Gastrocnemius medialis (tissue), 4 donors: ENCODE results near the gene WDR53. TPM values are rescaled to one million over a fixed set of nuclear protein-coding genes. Genes with fewer than 3 reads are reported as not detected.

ENCODE experiments used
- ATAC-seq, 2 donors: fragments of 150-250 bp; one replicate each; pipeline ENCODE4 v1.9.1; 2016
- DNase-seq, 2 donors: peaks; one replicate each; pipeline ENCODE4 v3.0.0-alpha.2; 2019
- H3K27ac ChIP-seq, 4 donors: fragments of 200-600 bp; sonication (generic); 1 replicate in 1 of 4; 2 replicates in 3 of 4; pipeline ENCODE4 v1.5.1; 2016 to 2018; ENCODE audit warnings: mild to moderate bottlenecking in 2 of 4, moderate library complexity in 1 of 4
- H3K27me3 ChIP-seq, 3 donors: fragments of 200-600 bp; sonication (generic) in 2 of 3; 1 replicate in 1 of 3; 2 replicates in 2 of 3; pipeline versions ENCODE4 v1.5.1 to v1.6.0; 2016 to 2019; ENCODE audit warnings: mild to moderate bottlenecking in 1 of 3, moderate library complexity in 1 of 3
- H3K36me3 ChIP-seq, 2 donors: fragments of 200-600 bp; sonication (generic) in 1 of 2; one replicate each; pipeline ENCODE4 v1.5.1; 2017 to 2018
- H3K4me1 ChIP-seq, 2 donors: fragments of 200-600 bp; sonication (generic) in 1 of 2; one replicate each; pipeline ENCODE4 v1.5.1; 2016 to 2017; ENCODE audit warnings: mild to moderate bottlenecking in 2 of 2
- H3K4me3 ChIP-seq, 4 donors: fragments of 200-600 bp; sonication (generic) in 3 of 4; 1 replicate in 1 of 4; 2 replicates in 3 of 4; pipeline ENCODE4 v1.5.1; 2016 to 2019; ENCODE audit warnings: mild to moderate bottlenecking in 2 of 4
- H3K9me3 ChIP-seq, 3 donors: fragments of 200-600 bp; sonication (generic) in 2 of 3; 1 replicate in 1 of 3; 2 replicates in 2 of 3; pipeline ENCODE4 v1.5.1; 2016 to 2019
- POLR2A ChIP-seq, 2 donors: fragments of 450-650 bp; IDR thresholded peaks; one replicate each; pipeline ENCODE4 v1.6.1; 2017; ENCODE audit warnings: antibody characterized with exemption in 2 of 2, mild to moderate bottlenecking in 2 of 2, moderate library complexity in 2 of 2
- in situ Hi-C, 4 donors: fragments of 200-750 bp; cut with MboI; loops; one replicate each; pipeline versions ENCODE4 v1.15.0 to v1.8.0; 2017; ENCODE audit warnings: low sequenced_read_pairs in 4 of 4
- intact Hi-C: fragments of 100-400 bp; cut with DNase I; formaldehyde crosslinking; loops from one replicate; pipeline ENCODE4 v1.15.1; 2023; ENCODE audit warnings: low total_unique reads
- total RNA-seq, 4 donors: library from RNA; depleted of rRNA; stranded (reverse); fragments of >200 nt; gene quantifications; one replicate each; pipeline versions ENCODE4 v1.1.0 to v1.2.3, GENCODE V29; 2016
- TF ChIP-seq, protein P1 (sequence below), 5 experiments: fragments of 450-650 bp in 3 of 5; fragments of 200-600 bp in 2 of 5; sonication (generic) in 2 of 5; IDR thresholded peaks in 4 of 5; conservative IDR thresholded peaks in 1 of 5; 1 replicate in 4 of 5; 2 replicates in 1 of 5; pipeline ENCODE4 v1.5.1; 2016 to 2019; ENCODE audit warnings: antibody characterized with exemption in 5 of 5, mild to moderate bottlenecking in 3 of 5, moderate library complexity in 3 of 5

WDR53 gene
- total RNA-seq, 4 donors from 2014 or later, result 4.8 to 8.3 (median 6.7) TPM

DNA sequence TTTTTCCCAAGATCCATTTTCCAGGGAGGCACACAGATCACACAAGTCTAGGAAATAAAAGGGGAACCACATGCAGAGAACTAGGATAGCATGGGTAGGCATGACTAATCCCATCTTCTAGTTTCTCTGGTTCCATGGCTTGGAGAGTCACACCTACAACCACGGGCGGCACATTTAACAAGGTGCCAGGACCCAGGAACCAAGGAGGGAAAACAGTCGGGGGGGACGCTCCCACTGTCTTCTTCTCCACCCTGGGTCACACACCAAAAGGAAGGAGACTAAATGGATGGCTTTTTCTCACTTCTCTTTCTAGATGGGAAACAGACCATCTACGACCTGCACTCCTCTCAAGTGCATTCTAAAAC lies 48.7 kb downstream of the WDR53 start:
- no peak overlapping the region for H3K4me3 ChIP-seq
- no peak for DNase-seq
- intact Hi-C loops (loop anchor here (1.0 to 5.0 kb wide), 3 partner anchors 33 to 265 kb away; partner anchors contain the start of gene UBXN7), in situ Hi-C loops (loop anchor here (5.0 to 25.0 kb wide), 3 partner anchors 262 to 432 kb away; partner anchors contain the start of gene TFRC (in 1 of the 4))
- no peak for ATAC-seq
- TF ChIP-seq POLR2A (IDR thresholded peaks at IDR 0.05), result no peak
- TF ChIP-seq, protein P1, sequence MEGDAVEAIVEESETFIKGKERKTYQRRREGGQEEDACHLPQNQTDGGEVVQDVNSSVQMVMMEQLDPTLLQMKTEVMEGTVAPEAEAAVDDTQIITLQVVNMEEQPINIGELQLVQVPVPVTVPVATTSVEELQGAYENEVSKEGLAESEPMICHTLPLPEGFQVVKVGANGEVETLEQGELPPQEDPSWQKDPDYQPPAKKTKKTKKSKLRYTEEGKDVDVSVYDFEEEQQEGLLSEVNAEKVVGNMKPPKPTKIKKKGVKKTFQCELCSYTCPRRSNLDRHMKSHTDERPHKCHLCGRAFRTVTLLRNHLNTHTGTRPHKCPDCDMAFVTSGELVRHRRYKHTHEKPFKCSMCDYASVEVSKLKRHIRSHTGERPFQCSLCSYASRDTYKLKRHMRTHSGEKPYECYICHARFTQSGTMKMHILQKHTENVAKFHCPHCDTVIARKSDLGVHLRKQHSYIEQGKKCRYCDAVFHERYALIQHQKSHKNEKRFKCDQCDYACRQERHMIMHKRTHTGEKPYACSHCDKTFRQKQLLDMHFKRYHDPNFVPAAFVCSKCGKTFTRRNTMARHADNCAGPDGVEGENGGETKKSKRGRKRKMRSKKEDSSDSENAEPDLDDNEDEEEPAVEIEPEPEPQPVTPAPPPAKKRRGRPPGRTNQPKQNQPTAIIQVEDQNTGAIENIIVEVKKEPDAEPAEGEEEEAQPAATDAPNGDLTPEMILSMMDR (IDR thresholded peaks at IDR 0.05 in 4 of 5, conservative IDR thresholded peaks at IDR 0.05 in 1 of 5), result no peak
- peaks cover 0 to 8% (median 4%) of the 10 kb centered on the region in 3 donors for H3K9me3 ChIP-seq
- H3K36me3 ChIP-seq, result no peaks in the 10 kb centered on the region
- no peaks in the 10 kb centered on the region for H3K27me3 ChIP-seq
- peaks cover 13 to 17% of the 10 kb centered on the region in 2 donors for H3K4me1 ChIP-seq
- H3K27ac ChIP-seq, result no peak overlapping the region

DNA sequence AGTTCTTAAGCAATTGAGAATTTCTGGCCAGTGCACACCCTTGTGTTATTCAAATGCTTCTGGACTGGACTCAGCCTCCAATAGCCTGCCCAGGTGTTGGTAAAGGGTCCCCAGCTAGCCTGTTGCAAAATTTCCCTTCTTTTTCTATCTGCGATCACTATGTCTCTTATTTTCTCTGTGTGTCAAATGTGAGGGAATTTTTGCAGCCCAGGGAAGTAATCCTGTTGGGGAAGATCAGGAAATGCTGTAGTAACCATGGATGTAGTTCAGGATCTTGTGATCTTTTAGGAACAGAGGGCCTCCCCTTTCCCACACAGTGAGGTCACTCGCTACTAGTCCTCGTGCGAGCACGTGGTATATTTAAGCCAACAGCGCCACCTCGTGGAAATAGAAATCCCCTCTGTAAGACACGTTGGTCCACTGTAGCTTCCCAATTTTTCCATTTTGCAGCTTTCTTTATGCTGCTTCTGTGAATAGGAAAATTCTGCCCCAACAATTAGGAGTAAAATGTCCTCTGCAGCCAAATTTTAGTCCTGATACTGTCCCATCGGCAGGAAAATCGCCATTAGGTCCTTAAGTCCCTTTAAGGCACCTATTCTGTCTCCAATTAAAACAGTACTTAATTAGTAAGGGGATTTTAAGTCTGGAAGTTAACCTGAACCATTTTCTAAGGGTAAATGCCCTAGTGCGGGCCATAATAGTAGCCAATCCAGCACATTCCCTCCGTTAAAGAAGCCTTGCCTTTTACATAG lies 49.2 kb downstream of the WDR53 start:
- no peak for TF ChIP-seq POLR2A (IDR thresholded peaks at IDR 0.05)
- TF ChIP-seq, protein P1 (IDR thresholded peaks at IDR 0.05 in 4 of 5, conservative IDR thresholded peaks at IDR 0.05 in 1 of 5), result peak; percentile 69 to 82 (median 77)
- no peak overlapping the region for H3K4me3 ChIP-seq
- H3K27me3 ChIP-seq, result no peaks in the 10 kb centered on the region
- intact Hi-C loops (loop anchor here (1.0 to 5.0 kb wide), 3 partner anchors 33 to 264 kb away; partner anchors contain the start of gene UBXN7), in situ Hi-C loops (loop anchor here in 1 of 4 donors (25.0 kb wide), 1 partner anchor 432 kb away; the partner anchor contains the start of gene TFRC)
- H3K27ac ChIP-seq, result peak overlapping the region; percentile 7 to 50 (median 25)
- peak; percentile 60 to 66 for ATAC-seq
- H3K36me3 ChIP-seq, result no peaks in the 10 kb centered on the region
- peaks cover 0 to 8% (median 4%) of the 10 kb centered on the region in 3 donors for H3K9me3 ChIP-seq
- peaks cover 19 to 23% of the 10 kb centered on the region in 2 donors for H3K4me1 ChIP-seq
- DNase-seq, result peak; percentile 56 to 71

DNA sequence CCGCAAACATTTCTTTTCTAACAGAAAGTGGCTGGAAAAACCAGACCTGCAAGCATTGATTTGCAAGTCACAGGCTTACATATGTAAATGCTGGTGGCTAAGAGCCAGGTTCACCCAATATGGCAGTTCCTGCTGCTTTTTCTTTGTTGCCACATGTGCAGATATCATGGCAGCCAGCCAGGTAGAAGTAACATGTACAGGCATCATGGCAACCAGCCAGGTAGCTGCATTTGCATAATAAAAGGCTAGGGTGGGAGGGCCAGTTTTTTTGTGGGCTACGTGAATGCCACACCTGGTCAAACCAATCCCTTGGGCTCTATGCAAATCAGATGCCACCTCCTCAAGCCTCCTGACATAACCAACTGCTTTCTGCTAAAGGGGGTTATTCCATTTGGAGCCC lies 50.4 kb downstream of the WDR53 start:
- Histone ChIP-seq H3K27ac (no peak overlapping the region), H3K27me3 (no peaks in the 10 kb centered on the region), H3K4me3 (no peak overlapping the region), H3K4me1 (peaks cover 20 to 26% of the 10 kb centered on the region in 2 donors), H3K36me3 (no peaks in the 10 kb centered on the region), H3K9me3 (peaks cover 0 to 8% (median 4%) of the 10 kb centered on the region in 3 donors)
- no peak for DNase-seq
- in situ Hi-C loops, result loop anchor here in 1 of 4 donors (25.0 kb wide), 1 partner anchor 431 kb away; the partner anchor contains the start of gene TFRC
- no peak for ATAC-seq
- intact Hi-C loops, result loop anchor here (2.0 to 5.0 kb wide), 2 partner anchors 86 to 263 kb away; partner anchors contain the start of gene UBXN7
- no peak for TF ChIP-seq POLR2A (IDR thresholded peaks at IDR 0.05)
- TF ChIP-seq, protein P1 (IDR thresholded peaks at IDR 0.05 in 4 of 5, conservative IDR thresholded peaks at IDR 0.05 in 1 of 5), result no peak

DNA sequence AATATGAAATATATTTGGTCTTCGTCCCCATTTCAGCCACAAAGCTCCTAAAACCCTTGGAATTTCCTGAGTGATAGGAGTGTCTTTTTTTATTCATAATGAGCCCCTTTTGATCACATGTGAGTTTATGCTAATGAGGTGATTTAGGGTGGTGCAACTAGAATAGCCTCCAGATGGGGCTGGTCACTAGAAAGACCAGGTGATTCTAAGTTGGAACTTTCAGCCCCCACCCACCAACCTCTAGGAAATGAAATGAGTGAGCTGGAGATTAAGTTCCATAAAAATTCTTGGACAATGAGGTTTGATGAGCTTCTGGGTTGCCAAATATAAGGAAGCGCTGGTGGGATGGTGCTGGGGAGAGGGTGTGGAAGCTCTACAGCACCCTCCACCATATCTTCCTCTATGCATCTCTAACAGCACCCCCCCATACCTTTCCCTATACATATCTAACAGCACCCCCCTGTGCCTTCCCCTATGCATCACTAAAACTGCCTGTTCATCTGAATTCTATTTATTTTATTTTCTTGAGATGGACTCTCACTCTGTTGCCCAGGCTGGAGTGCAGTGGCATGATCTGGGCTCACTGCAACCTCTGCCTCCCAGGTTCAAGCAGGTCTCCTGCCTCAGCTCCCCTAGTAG lies 51.1 kb downstream of the WDR53 start:
- H3K27ac ChIP-seq, result no peak overlapping the region
- H3K4me3 ChIP-seq, result no peak overlapping the region
- peaks cover 20 to 26% of the 10 kb centered on the region in 2 donors for H3K4me1 ChIP-seq
- H3K36me3 ChIP-seq, result no peaks in the 10 kb centered on the region
- no peak for DNase-seq
- H3K27me3 ChIP-seq, result no peaks in the 10 kb centered on the region
- TF ChIP-seq POLR2A (IDR thresholded peaks at IDR 0.05), result no peak
- TF ChIP-seq, protein P1 (IDR thresholded peaks at IDR 0.05 in 4 of 5, conservative IDR thresholded peaks at IDR 0.05 in 1 of 5), result no peak
- intact Hi-C loops (loop anchor here (5.0 kb wide), 1 partner anchor 85 kb away; the partner anchor contains the start of gene UBXN7), in situ Hi-C loops (loop anchor here in 1 of 4 donors (25.0 kb wide), 1 partner anchor 430 kb away; the partner anchor contains the start of gene TFRC)
- no peak for ATAC-seq
- H3K9me3 ChIP-seq, result peaks cover 0 to 8% (median 4%) of the 10 kb centered on the region in 3 donors
